Activated CD8-positive, alpha-beta memory T cell treated with anti-CD3 and anti-CD28 coated beads for 4 hours (primary cell): ENCODE data around the gene HOMER2.
"Not testable (repeated sequence)": the region's sequence is repeated elsewhere in the genome, so short reads cannot be mapped to it uniquely, and the experiment has no call there.

Source experiments
- DNase-seq, 2 donors: peaks; one replicate each; pipeline ENCODE4 v3.0.0-alpha.2; 2020; ENCODE audit warnings: low read depth in 2 of 2

HOMER2 gene

DNA sequence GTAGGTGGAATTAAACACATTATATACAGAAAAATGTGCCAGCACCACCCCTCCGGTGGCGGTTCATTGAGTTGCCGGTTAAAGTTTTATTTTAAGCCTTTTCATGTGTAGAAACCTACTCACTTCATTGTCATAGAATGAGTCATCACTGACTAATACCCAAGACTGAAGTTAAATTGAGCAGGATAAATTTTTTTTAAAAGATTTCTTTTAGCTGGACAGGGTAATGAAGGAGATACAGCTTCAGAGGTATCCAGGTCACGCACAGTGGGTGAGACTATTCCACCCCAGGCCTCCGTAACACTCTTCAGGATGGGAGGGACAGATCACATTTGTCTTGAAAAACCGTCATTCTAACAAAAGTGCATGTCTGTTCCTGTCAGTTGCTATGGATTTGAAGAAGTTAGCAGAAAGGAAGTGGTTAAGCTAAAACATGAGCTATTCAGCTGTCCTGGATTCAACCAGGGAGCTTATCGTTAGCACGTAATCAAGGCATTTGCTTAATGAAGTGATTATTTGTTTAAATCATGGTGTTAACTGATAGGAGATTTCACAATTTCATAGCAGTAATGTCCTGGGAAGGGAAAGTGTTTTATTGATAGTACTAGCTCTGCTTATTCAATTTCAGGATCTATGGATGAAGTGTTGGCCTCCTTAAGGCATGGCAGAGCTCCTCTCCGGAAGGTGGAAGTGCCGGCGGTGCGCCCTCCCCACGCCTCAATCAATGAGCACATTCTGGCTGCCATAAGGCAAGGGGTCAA, 119.7 kb downstream of the HOMER2 start:
- no peak for DNase-seq

- DNase-seq: no peak
Observed at GRCh38 chr15:82831894-82832600, 120.5 kb downstream of the HOMER2 start.

- DNase-seq: no peak
Observed at GRCh38 chr15:82830427-82831173, 121.9 kb downstream of the HOMER2 start.

DNA sequence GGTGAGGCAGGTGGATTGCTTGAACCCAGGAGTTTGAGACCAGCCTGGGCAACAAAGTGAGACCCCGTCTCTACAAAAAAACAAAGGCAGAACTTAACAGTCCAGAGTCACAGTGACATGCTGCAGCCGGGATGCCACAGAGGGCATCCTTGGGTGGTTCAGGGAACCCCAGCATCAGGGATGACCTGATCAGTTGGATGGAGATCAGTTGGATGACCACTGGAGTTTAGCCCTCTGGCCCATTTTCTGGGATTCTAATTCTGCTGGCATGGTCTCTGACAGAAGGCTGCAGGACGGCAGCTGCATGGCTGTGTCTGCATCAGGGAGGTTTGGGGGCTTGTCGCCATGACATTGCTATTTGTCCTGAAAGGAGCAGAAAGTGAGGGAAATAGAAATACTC, 123.3 kb downstream of the HOMER2 start:
- DNase-seq: no peak

GRCh38 chr15:82828075-82828474, 124.4 kb downstream of the HOMER2 start:
- DNase-seq: no peak

- DNase-seq: no peak
Observed at GRCh38 chr15:82823049-82823448, 129.5 kb downstream of the HOMER2 start.

GRCh38 chr15:82821851-82822250, 130.7 kb downstream of the HOMER2 start:
- DNase-seq: not testable (repeated sequence)

- not testable (repeated sequence) for DNase-seq
Observed at GRCh38 chr15:82821396-82821795, 131.1 kb downstream of the HOMER2 start.

DNA sequence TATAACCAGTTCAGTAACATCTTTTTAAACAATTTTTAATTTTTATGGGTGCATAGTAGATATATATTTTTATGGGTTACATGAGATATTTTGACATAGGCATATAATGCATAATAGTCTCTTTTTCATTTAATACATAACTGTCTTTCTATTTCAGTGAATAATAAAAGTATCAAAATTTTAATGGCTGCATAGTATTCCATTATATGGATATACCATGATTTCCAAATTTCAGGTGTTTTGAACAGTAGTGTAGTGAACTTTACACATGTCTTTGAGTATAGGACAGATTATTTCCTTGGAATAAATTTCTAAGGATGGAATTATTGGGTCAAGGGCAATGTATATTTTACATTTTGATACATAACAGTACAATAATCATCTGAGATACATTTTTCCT, 132.4 kb downstream of the HOMER2 start:
- DNase-seq: no peak

DNA sequence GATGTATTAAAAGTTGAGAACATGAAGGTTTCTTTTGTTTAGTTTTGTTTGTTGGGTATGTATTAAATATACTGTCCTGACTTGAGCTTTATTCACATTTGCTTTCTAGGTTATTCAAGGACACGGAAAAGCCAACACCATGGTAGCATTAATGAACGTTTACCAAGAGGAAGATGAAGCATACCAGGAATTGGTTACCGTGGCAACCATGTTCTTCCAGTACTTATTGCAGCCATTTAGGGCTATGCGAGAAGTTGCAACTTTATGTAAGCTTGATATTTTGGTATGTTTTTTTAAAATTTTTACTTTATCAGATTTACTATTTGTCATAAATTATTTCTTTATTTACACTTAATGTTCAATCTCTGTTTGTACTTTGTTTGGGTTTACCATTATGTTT, 139.5 kb downstream of the HOMER2 start:
- no peak for DNase-seq

DNA sequence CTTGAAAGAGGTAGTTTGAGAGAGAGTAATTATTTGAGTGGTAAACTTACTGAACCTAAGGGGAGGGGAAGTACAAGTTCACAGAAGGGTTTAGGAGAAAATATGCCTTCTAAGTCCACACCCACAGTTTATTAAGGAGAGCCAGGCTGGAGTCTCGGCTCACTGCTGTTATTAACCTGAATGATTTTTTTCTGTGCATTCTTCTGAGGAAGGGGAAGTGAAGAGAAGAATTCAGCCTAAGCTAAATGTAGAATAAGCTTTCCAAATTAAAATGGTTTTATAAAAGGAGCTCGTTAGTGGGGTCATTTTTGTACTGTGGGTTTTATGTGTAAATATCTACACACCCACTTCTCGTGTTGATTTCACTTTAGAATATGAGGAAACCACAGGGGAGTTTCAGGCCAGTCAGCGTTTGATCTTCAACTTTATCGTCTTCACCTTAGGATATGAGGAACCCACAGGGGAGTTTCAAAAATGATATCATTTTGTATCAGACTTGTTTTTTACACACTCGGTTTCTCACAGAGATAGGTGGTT, 141.6 kb downstream of the HOMER2 start:
- DNase-seq: peak; percentile 10 to 23

- DNase-seq: no peak
Observed at GRCh38 chr15:82810061-82810889, 142.2 kb downstream of the HOMER2 start.

DNA sequence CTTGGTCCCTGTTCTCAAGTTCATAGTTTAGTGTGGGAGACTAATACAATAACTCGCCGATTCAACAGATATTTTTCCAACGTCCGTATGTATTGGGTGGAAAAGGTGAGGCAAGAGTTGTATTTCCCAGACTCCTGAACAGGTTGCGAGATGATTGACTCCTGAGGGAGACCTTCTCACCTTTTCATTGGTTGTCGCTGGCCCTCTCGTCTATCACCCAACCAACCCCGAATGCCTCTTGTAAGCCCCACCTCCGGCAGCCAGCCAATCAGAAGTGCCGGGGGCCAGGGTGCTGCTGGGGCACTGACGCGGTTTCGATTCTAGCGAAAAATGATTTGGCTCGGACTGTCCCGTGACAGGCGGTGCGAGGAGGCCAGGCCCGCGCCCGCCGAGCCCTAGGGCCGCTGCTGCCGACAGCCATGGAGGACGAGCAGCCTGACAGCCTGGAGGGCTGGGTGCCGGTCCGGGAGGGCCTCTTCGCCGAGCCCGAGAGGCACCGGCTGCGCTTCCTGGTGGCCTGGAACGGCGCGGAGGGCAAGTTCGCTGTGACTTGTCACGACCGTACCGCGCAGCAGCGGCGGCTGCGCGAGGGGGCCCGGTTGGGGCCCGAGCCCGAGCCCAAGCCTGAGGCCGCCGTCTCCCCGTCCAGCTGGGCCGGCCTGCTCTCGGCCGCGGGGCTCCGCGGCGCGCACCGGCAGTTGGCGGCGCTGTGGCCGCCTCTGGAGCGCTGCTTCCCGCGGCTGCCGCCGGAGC, 143.0 kb downstream of the HOMER2 start, which contains the start of gene WHAMM:
Gene WHAMM (plus strand): TSS at position 321 of the 753 bp plus-strand sequence. CDS start 99 bp downstream, at position 420.
- DNase-seq: peak; percentile 87 to 92

DNA sequence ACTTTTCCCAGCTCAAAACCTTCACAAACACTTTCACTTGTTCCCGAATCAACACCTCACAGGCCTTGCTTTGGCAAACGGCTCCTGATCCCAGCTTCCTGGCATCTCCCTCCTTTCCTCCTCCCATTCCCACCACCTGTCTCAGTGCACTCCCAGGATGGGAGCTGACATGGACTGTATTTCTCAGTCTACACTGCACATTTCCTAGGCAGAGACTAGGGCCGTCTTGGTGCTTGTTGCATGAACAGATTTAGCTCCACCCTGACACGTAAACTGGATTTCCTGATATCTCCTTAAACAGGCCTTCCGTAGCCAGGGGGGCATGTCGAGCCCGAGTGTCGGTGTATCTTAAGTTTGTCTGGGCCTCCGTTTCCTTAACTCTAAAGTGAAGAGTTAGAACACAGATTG, 143.9 kb downstream of the HOMER2 start:
- DNase-seq: no peak

GRCh38 chr15:82807920-82808633, 144.4 kb downstream of the HOMER2 start:
- no peak for DNase-seq

DNA sequence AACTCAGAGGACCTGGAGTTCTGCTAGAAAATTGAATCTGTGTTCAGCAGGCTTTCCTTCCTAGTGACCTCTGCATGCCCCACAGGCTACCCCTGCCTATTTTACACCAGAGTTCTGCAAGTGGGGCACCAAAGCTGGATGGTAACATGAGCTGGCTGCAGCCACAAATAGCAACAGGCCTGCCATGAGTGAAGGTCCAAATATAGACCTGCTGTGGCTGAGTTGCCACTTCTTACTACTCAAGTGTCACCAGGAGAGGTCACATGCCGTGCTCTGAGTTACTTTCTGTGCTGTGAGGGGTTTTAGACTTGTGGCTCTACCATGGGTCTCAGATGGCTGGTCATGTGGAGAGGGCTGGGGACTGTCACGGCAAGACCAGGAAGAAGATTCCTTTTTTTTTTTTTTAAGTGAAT, 146.5 kb downstream of the HOMER2 start, which contains the start of gene FSD2:
Gene FSD2 (minus strand): TSS at position 76 of the 413 bp plus-strand sequence. CDS start 18,679 bp downstream, outside the sequence.
- DNase-seq: no peak

- no peak for DNase-seq
Observed at GRCh38 chr15:82804575-82804949, 148.0 kb downstream of the HOMER2 start.

DNA sequence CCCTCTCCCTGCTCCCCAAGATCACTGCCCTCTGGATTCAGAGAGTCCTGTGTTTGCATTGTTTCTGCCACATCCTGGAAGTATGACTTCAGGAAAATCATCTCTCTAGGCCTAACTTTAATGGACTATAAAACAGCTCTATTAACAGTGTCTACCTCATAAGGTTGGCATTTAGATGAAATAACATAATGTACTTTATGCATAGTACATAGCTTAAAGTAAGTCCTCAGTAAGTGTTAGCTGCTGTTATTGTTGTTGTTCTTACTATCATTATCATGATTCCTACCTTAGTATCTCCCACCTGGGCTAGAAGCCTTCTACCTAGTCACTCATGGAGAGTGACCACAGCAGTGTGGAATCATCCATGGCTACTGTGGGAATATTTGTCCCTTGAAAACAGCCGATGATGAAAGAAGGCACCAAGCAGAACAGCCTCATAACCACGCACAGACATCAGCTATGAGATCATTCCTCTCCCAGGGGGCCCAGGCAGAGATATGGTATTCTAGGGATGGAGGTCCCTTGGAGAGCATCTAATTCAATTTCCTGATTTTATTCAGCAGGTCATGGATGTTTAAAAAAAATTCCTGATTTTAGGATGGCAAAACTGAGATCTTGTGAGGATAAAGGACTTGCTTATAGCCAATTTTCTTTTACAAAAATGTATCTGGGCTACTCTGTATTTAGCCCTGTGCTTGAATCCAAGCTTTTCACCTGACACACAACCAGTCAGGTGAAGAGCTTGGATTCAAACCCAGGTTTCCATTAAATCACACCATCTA, 148.5 kb downstream of the HOMER2 start:
- DNase-seq: no peak

- no peak for DNase-seq
Observed at GRCh38 chr15:82802497-82802896, 150.0 kb downstream of the HOMER2 start.
